ENCODE data around the gene GALNT10. TPM values are rescaled to one million over a fixed set of nuclear protein-coding genes. Genes with fewer than 3 reads are reported as not detected.
A peak's percentile ranks its signal among the peaks of the same experiment; 100 is the strongest.

GALNT10 gene
- total RNA-seq, 2 experiments from 2014 or later, result 12.9 to 15.2 TPM

DNA sequence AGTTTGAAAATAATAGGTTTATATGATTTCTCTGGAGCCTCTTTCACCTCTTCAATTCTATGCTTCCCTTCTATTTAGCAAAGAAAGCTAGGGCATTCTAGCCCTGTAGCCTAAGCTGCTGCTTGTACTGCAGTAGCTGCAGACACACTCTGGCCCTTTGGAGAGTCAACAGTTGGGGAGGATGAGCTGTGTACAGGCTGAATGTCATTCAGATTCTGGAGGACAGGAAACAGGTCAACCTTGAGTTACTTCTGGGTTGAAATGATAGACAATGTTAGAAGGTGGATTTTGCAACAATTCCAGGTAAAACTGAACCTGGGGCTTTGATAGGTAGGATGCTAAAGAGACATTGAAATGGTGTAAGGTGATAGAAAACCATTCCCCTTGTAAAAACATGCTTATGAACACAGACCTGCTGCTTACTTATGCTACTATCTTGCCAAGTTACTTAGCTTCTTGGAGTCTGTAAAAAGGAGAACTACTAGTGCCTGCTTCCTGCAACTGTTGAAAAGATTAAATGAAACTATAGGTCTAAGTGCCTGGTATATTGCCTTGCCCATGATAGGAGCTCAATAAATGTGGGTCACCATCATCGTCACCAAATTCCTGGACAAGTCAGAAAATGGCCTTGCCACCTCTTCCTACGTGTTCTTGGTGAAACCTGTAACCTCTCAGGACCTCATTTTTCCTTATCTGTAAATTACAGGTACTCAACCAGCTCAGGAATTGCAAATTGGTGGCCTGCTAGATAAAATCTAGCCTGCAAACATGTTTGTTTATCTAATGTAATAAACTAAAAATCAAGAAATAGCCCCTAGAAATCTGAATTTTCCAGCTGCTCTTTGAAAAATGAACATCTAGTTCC lies 83.7 kb downstream of the GALNT10 start:
- no peaks in the 10 kb centered on the region for H3K27me3 Mint-ChIP-seq
- TF ChIP-seq, protein P1, sequence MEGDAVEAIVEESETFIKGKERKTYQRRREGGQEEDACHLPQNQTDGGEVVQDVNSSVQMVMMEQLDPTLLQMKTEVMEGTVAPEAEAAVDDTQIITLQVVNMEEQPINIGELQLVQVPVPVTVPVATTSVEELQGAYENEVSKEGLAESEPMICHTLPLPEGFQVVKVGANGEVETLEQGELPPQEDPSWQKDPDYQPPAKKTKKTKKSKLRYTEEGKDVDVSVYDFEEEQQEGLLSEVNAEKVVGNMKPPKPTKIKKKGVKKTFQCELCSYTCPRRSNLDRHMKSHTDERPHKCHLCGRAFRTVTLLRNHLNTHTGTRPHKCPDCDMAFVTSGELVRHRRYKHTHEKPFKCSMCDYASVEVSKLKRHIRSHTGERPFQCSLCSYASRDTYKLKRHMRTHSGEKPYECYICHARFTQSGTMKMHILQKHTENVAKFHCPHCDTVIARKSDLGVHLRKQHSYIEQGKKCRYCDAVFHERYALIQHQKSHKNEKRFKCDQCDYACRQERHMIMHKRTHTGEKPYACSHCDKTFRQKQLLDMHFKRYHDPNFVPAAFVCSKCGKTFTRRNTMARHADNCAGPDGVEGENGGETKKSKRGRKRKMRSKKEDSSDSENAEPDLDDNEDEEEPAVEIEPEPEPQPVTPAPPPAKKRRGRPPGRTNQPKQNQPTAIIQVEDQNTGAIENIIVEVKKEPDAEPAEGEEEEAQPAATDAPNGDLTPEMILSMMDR (IDR thresholded peaks at IDR 0.05), result no peak
- H3K4me1 Mint-ChIP-seq (ENCODE audit: low read depth), result peaks cover 48% of the 10 kb centered on the region
- no peak for ATAC-seq
- CTCF ChIA-PET, result interaction anchor here (1.5 kb wide), 1 partner anchor 202 kb away, joined by 4 read pairs; no protein-coding TSS in a partner anchor
- H3K36me3 Mint-ChIP-seq (ENCODE audit: low read depth), result no peaks in the 10 kb centered on the region
- no peak overlapping the region for H3K27ac Mint-ChIP-seq
- DNase-seq, result no peak
- H3K9me3 Mint-ChIP-seq, result no peaks in the 10 kb centered on the region
- no peak overlapping the region for H3K4me3 Mint-ChIP-seq
- POLR2A ChIA-PET, result no interaction called here
- intact Hi-C loops (cut with micrococcal nuclease), result no loop called here

DNA sequence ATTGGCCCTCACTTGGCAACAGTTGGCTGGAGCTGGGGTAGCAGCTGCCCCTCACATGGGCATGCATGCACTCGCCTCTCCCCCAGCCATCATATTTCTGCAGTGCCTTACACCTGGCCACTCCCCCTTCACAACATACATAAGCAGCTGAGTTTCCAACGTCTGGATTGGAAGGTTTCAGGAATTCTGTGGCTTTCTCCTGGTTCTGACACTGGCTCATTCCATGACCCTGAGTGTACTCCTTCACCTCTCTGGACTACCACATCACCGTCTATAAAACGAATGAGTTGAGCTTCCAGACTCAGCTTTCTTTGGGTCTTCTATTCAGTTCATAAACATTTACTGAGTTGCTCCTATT lies 84.3 kb downstream of the GALNT10 start:
- POLR2A ChIA-PET, result no interaction called here
- intact Hi-C loops (cut with micrococcal nuclease), result no loop called here

GRCh38 chr5:154275566-154275965 lies 85.0 kb downstream of the GALNT10 start:
- H3K36me3 Mint-ChIP-seq (ENCODE audit: low read depth), result peaks cover 1% of the 10 kb centered on the region
- H3K9me3 Mint-ChIP-seq, result no peaks in the 10 kb centered on the region
- H3K4me3 Mint-ChIP-seq, result no peak overlapping the region
- no peak for DNase-seq
- H3K27me3 Mint-ChIP-seq, result no peaks in the 10 kb centered on the region
- no peak overlapping the region for H3K27ac Mint-ChIP-seq
- intact Hi-C loops (cut with micrococcal nuclease), result no loop called here
- CTCF ChIA-PET, result no interaction called here
- H3K4me1 Mint-ChIP-seq (ENCODE audit: low read depth), result peaks cover 48% of the 10 kb centered on the region
- ATAC-seq, result no peak
- TF ChIP-seq, protein P1 (IDR thresholded peaks at IDR 0.05), result no peak
- POLR2A ChIA-PET, result no interaction called here

More for the DNA sequence above, 84.3 kb downstream of the GALNT10 start:
- TF ChIP-seq, protein P1 (IDR thresholded peaks at IDR 0.05), result no peak
- H3K27me3 Mint-ChIP-seq, result no peaks in the 10 kb centered on the region
- no peak for ATAC-seq
- no peak overlapping the region for H3K27ac Mint-ChIP-seq
- no peak for DNase-seq
- H3K9me3 Mint-ChIP-seq, result no peaks in the 10 kb centered on the region
- peaks cover 48% of the 10 kb centered on the region for H3K4me1 Mint-ChIP-seq (ENCODE audit: low read depth)
- no peak overlapping the region for H3K4me3 Mint-ChIP-seq
- CTCF ChIA-PET, result interaction anchor here (1.5 kb wide), 1 partner anchor 202 kb away, joined by 4 read pairs; no protein-coding TSS in a partner anchor
- H3K36me3 Mint-ChIP-seq (ENCODE audit: low read depth), result peaks cover 1% of the 10 kb centered on the region

GRCh38 chr5:154276261-154276972 lies 85.9 kb downstream of the GALNT10 start:
- ChIA-PET CTCF (no interaction called here), POLR2A (no interaction called here)
- peaks cover 1% of the 10 kb centered on the region for H3K36me3 Mint-ChIP-seq (ENCODE audit: low read depth)
- ATAC-seq (peak; percentile 44), DNase-seq (no peak)
- intact Hi-C loops (cut with micrococcal nuclease), result no loop called here
- H3K27me3 Mint-ChIP-seq, result no peaks in the 10 kb centered on the region
- TF ChIP-seq, protein P1 (IDR thresholded peaks at IDR 0.05), result no peak
- H3K4me1 Mint-ChIP-seq (ENCODE audit: low read depth), result peaks cover 48% of the 10 kb centered on the region
- H3K4me3 Mint-ChIP-seq, result no peak overlapping the region
- H3K27ac Mint-ChIP-seq, result no peak overlapping the region
- no peaks in the 10 kb centered on the region for H3K9me3 Mint-ChIP-seq

DNA sequence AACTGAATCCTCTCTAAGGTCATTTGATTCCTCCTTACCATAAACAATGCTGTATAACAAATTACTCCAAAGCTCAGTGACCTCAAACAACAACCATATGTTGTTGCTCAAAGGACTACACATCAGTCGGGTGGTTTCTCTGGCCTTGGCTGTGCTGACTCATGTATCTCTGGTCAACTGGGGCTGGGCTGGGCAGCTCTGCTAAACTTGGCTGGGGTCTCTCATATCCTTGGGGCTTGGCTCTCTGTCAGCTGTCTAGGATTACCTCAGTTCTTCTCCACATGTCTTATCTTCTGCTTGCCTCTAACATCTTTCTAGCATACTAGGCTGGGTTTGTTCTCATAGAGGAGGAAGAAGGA lies 86.4 kb downstream of the GALNT10 start:
- H3K4me3 Mint-ChIP-seq, result no peak overlapping the region
- no peak for DNase-seq
- TF ChIP-seq, protein P1 (IDR thresholded peaks at IDR 0.05), result no peak
- peaks cover 4% of the 10 kb centered on the region for H3K36me3 Mint-ChIP-seq (ENCODE audit: low read depth)
- no peak for ATAC-seq
- H3K9me3 Mint-ChIP-seq, result no peaks in the 10 kb centered on the region
- peaks cover 45% of the 10 kb centered on the region for H3K4me1 Mint-ChIP-seq (ENCODE audit: low read depth)
- intact Hi-C loops (cut with micrococcal nuclease), result no loop called here
- H3K27me3 Mint-ChIP-seq, result no peaks in the 10 kb centered on the region
- ChIA-PET POLR2A (no interaction called here), CTCF (no interaction called here)
- H3K27ac Mint-ChIP-seq, result no peak overlapping the region

All from activated CD8-positive, alpha-beta T cell treated with anti-CD3 and anti-CD28 coated beads for 36 hours (primary cell).